NCI-H2196 treated with DMSO at 0.1 percent for 48 hours (cell line): ENCODE measurements around the gene EIF4G3.

ENCODE experiments used
- DNase-seq: peaks from one replicate; lab custom pipeline; 2025; ENCODE audit not compliant: unreplicated experiment; lab: John Stamatoyannopoulos, UW

The EIF4G3 gene

DNA sequence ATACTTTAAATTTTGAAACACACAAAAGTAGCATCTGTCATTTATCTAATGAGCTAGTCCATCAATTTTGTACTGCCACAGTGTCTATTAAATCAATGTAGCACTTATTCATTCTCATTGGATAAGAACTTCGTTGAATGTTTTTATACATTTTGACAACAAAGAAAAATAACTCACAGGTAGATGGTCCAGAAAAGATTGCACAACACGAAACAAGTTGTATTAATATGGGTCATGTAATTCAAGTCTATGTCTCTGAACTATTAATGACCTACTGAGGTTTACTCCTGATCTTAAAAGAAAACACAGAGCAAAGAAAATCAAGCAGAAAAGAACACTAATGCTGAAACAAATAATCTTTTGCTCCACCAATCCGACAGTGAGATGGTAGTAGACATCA, 404.9 kb downstream of the EIF4G3 start:
- no peak for DNase-seq

DNA sequence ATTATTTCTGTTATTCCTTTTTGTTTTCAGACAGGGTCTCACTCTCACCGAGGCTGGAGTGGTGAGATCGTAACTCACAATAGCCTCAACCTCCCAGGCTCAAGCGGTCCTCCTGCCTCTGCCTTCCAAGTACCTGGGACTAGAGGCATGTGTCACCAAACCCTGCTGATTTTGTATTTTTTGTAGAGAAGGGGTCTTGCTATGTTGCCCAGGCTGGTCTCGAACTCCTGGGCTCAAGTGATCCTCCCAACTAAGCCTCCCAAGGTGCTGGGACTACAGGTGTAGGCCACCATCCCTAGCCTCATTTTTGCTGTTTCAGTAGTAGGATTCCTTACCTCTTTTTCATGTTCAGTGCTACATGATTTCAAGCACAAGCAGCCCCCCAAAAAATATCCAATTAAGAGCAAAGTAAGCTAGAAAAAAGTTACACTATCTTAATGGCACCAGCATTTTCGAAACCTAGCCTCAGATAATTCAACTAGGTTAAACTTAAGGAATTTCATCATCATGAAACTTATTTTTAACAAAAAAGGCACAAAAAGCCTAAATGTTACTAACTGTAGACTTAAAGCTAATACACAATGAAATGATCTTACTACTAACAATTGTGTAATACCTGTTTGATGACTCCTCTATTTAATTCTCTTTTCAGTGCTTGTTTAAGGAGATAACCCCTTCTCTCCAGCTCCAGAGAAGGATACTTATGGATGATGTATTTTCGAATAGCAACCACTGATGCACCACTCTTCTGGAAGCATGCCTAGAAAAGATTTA, 406.2 kb downstream of the EIF4G3 start:
- DNase-seq, result no peak

- no peak for DNase-seq
These were observed 409.4 kb downstream of the EIF4G3 start for GRCh38 chr1:20767271-20767670.

DNA sequence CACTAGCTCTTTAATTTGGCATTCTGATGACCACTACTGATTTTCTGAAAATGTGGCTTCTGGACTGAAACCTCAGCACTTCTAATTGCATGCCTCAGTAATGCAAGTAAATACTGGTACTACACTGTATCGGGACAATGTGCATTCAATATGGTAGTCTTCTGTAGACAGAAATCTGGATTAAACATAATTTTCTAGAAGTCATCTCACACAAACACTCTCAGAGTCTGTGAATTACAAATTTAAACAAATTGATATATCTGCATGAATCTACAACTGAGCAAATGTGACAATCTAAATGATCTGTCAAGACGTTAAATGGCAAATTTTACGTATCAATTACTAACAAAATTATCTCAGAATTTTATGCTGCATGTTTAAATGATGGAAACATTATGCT, 413.3 kb downstream of the EIF4G3 start:
- DNase-seq, result no peak

GRCh38 chr1:20760322-20760721, 416.4 kb downstream of the EIF4G3 start:
- no peak for DNase-seq
